Measurements from ENCODE around the gene TMEM52B.

DNA sequence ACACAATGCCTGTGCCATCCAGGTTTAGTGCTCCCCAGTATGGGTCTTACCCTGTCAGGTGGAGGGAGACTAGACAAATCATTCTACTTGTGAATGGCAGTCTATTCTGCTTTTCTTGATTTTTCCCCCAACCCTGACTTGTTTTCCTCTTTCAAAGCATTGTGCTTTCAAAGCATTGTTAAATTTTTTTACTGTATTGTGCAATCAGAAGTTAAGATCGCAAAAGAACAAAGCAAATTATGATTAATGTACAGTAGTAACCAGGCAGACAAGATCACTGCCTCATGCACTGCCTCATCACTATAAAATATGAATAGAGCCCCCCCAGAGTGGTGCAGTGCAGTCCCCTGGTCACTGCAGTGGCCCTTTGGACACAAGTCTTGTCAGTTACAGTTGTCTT is 47.9 kb downstream of the TMEM52B start:
- TF ChIP-seq SP1 (IDR thresholded peaks at IDR 0.05): no peak
- TF ChIP-seq TARDBP (IDR thresholded peaks at IDR 0.05): no peak
- TF ChIP-seq ELF4 (IDR thresholded peaks at IDR 0.05): no peak
- no peak for TF ChIP-seq NFRKB (IDR thresholded peaks at IDR 0.05)
- TF ChIP-seq L3MBTL2 (conservative IDR thresholded peaks at IDR 0.05): no peak
- no peak for TF ChIP-seq ZNF384 (IDR thresholded peaks at IDR 0.05)
- no peak for TF ChIP-seq HDGF (IDR thresholded peaks at IDR 0.05; ENCODE audit: borderline replicate concordance)
- no peak for TF ChIP-seq FOXA1 (IDR thresholded peaks at IDR 0.05)
- no peak for TF ChIP-seq FOXK2 (IDR thresholded peaks at IDR 0.05)
- no peak for TF ChIP-seq BHLHE40 (IDR thresholded peaks at IDR 0.05; ENCODE audit: borderline replicate concordance)
- TF ChIP-seq FOXM1 (IDR thresholded peaks at IDR 0.05; ENCODE audit: borderline replicate concordance): no peak
- TF ChIP-seq CTBP1 (IDR thresholded peaks at IDR 0.05; ENCODE audit: borderline replicate concordance): no peak
- TF ChIP-seq ARNT (IDR thresholded peaks at IDR 0.05): no peak
- TF ChIP-seq, protein P1, sequence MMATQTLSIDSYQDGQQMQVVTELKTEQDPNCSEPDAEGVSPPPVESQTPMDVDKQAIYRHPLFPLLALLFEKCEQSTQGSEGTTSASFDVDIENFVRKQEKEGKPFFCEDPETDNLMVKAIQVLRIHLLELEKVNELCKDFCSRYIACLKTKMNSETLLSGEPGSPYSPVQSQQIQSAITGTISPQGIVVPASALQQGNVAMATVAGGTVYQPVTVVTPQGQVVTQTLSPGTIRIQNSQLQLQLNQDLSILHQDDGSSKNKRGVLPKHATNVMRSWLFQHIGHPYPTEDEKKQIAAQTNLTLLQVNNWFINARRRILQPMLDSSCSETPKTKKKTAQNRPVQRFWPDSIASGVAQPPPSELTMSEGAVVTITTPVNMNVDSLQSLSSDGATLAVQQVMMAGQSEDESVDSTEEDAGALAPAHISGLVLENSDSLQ (IDR thresholded peaks at IDR 0.05): no peak

Measured in HEK293T (cell line).